SK-MEL-5 (cell line): ENCODE data around the gene TPM1. TPM values are rescaled to one million over a fixed set of nuclear protein-coding genes. Genes with fewer than 3 reads are reported as not detected.
"Not testable (repeated sequence)": the region's sequence is repeated elsewhere in the genome, so short reads cannot be mapped to it uniquely, and the experiment has no call there.

Experiments used
- DNase-seq: peaks from one replicate; pipeline ENCODE4 v3.0.0-alpha.2; 2016; ENCODE audit warnings: low read depth, low spot score
- in situ Hi-C: cut with HindIII; loops from 2 replicates; pipeline ENCODE4 v1.10.0; 2016; ENCODE audit warnings: low sequenced_read_pairs, high pct_unique_total_duplicates, low pct_unique_long_range_greater_than_20kb
- polyA plus RNA-seq, 2 experiments: library from polyadenylated mRNA; depleted of rRNA; stranded (reverse); fragments of >200 nt; gene quantifications; 2 replicates each; pipeline ENCODE4 v1.2.3, GENCODE V29; 2015
- total RNA-seq: library from RNA; depleted of rRNA; stranded (reverse); fragments of >200 nt; shearing (Covaris generic); gene quantifications from 2 replicates; pipeline ENCODE4 v1.2.3, GENCODE V29; 2014; rRNA removed

TPM1 gene
- total RNA-seq = 29.8 and 30.5 TPM in 2 replicates
- polyA plus RNA-seq (2015; cell fraction: cytosol; rRNA removed) = 21.6 and 29.6 TPM in 2 replicates
- polyA plus RNA-seq (2015; cell fraction: nucleus; rRNA removed) = 26.2 and 33.5 TPM in 2 replicates

GRCh38 chr15:63041974-63042876 lies at the start of gene TPM1:
Gene TPM1, plus strand, starts transcription at chr15:63042747. Its CDS starts 83 bp downstream, at chr15:63042830.
- in situ Hi-C loops = no loop called here
- no peak for DNase-seq

GRCh38 chr15:62993066-62993465 lies 49.5 kb upstream of the TPM1 start:
- DNase-seq = no peak
- in situ Hi-C loops = no loop called here

- in situ Hi-C loops, DNase-seq: not testable (repeated sequence)
Observed at GRCh38 chr15:62993632-62994031, 48.9 kb upstream of the TPM1 start.

GRCh38 chr15:62994439-62994838 lies 48.1 kb upstream of the TPM1 start:
- in situ Hi-C loops = no loop called here
- no peak for DNase-seq

GRCh38 chr15:62994975-62995681 lies 47.4 kb upstream of the TPM1 start:
- in situ Hi-C loops = no loop called here
- DNase-seq = no peak

GRCh38 chr15:62997441-62997840 lies 45.1 kb upstream of the TPM1 start:
- in situ Hi-C loops = no loop called here
- no peak for DNase-seq

- in situ Hi-C loops = no loop called here
- DNase-seq = no peak
Observed at GRCh38 chr15:62998262-62998890, 44.2 kb upstream of the TPM1 start.

GRCh38 chr15:62999178-62999577 lies 43.4 kb upstream of the TPM1 start:
- DNase-seq = no peak
- in situ Hi-C loops = no loop called here

- no peak for DNase-seq
- in situ Hi-C loops = no loop called here
Observed at GRCh38 chr15:62999923-63000561, 42.5 kb upstream of the TPM1 start.

GRCh38 chr15:63000706-63001105 lies 41.8 kb upstream of the TPM1 start:
- in situ Hi-C loops = no loop called here
- DNase-seq = no peak

GRCh38 chr15:63004211-63004610 lies 38.3 kb upstream of the TPM1 start:
- in situ Hi-C loops = no loop called here
- no peak for DNase-seq

GRCh38 chr15:63006032-63006878 lies 36.3 kb upstream of the TPM1 start:
- in situ Hi-C loops = no loop called here
- DNase-seq = no peak

- no peak for DNase-seq
- in situ Hi-C loops = no loop called here
Observed at GRCh38 chr15:63008333-63009049, 34.1 kb upstream of the TPM1 start.

- in situ Hi-C loops = no loop called here
- no peak for DNase-seq
Observed at GRCh38 chr15:63010386-63010785, 32.2 kb upstream of the TPM1 start.

GRCh38 chr15:63010920-63011693 lies 31.4 kb upstream of the TPM1 start:
- in situ Hi-C loops = no loop called here

GRCh38 chr15:63012444-63012843 lies 30.1 kb upstream of the TPM1 start:
- DNase-seq = no peak
- in situ Hi-C loops = no loop called here

More at GRCh38 chr15:63010920-63011693, 31.4 kb upstream of the TPM1 start:
- no peak for DNase-seq
